Stimulated activated naive B cell treated with anti-CD40 and anti-IgM and Interleukin-4, amounts not matched to agents 10 μg/mL and 1 μg/mL and 100 μg/mL, for 72 hours (primary cell): Measurements from ENCODE around the gene CPD.
"Not testable (repeated sequence)": the region's sequence is repeated elsewhere in the genome, so short reads cannot be mapped to it uniquely, and the experiment has no call there.

Experiments
- ATAC-seq, 2 donors: fragments of 150-1000 bp; cut with Tn5 transposase; replicated peaks; 2 replicates each; pipeline ENCODE4 v1.10.0; 2021; ENCODE audit warnings: moderate library complexity in 1 of 2
- DNase-seq: peaks from one replicate; pipeline ENCODE4 v3.0.0; 2021
- H3K27ac Mint-ChIP-seq: one replicate; pipeline ENCODE4 v1.8.0; 2022; ENCODE audit warnings: mild to moderate bottlenecking, mixed read lengths
- H3K27me3 Mint-ChIP-seq, 2 donors: one replicate each; pipeline ENCODE4 v1.8.0; 2022; ENCODE audit warnings: mixed read lengths in 2 of 2
- H3K36me3 Mint-ChIP-seq, 2 donors: one replicate each; pipeline ENCODE4 v1.8.0; 2022; ENCODE audit warnings: mixed read lengths in 2 of 2, mild to moderate bottlenecking in 1 of 2
- H3K4me1 Mint-ChIP-seq, 2 donors: one replicate each; pipeline ENCODE4 v1.8.0; 2022; ENCODE audit warnings: mixed read lengths in 2 of 2, mild to moderate bottlenecking in 1 of 2
- H3K4me3 Mint-ChIP-seq, 2 donors: one replicate each; pipeline ENCODE4 v1.8.0; 2022; ENCODE audit warnings: mild to moderate bottlenecking in 2 of 2, mixed read lengths in 2 of 2, moderate library complexity in 1 of 2
- H3K9me3 Mint-ChIP-seq, 2 donors: one replicate each; pipeline ENCODE4 v1.8.0; 2022; ENCODE audit warnings: mixed read lengths in 2 of 2, mild to moderate bottlenecking in 1 of 2

Gene CPD

DNA sequence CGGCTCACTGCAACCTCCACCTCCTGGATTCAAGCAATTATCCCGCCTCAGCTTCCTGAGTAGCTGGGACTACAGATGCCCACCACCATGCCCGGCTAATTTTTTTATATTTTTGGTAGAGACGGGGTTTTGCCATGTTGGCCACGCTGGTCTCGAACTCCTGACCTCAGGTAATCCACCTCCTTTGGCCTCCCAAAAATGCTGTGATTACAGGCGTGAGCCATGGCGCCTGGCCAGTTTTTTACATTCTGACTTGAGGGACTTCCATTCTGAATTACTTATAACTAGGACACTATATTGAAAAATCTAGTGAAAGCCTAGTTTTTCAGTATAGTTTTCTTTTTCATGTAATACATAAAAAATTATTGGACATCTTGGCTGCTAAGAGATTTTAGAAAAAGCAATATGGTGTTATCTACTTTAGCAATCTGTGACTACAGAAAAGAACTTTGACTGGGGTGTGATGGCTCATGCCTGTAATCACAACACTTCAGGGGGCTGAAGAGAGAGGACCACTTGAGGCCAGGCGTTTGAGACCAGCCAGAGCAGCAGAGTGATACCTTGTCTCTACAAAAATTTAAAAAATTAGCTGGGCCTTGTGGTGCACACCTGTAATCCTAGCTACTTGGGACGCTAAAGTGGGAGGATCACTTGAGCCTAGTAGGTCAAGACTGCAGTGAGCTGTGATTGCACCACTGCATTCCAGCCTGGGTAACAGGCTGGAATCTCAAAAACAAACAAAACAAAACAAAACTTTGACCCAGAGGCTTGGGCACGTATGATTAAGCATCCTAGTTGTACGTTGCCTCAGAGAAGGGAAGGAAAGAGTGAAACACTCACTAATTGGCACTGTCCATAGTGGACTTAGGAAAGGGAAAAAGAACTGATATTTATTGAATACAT is 71.6 kb downstream of the CPD start:
- DNase-seq (no peak), ATAC-seq (no peak)
- peaks cover 5 to 8% of the 10 kb centered on the region in 2 donors for H3K9me3 Mint-ChIP-seq
- H3K27ac Mint-ChIP-seq, result no peak overlapping the region
- no peak overlapping the region for H3K4me3 Mint-ChIP-seq
- H3K4me1 Mint-ChIP-seq, result peaks cover 0 to 5% of the 10 kb centered on the region in 2 donors
- no peaks in the 10 kb centered on the region for H3K27me3 Mint-ChIP-seq
- H3K36me3 Mint-ChIP-seq, result peaks cover 36 to 54% of the 10 kb centered on the region in 2 donors

DNA sequence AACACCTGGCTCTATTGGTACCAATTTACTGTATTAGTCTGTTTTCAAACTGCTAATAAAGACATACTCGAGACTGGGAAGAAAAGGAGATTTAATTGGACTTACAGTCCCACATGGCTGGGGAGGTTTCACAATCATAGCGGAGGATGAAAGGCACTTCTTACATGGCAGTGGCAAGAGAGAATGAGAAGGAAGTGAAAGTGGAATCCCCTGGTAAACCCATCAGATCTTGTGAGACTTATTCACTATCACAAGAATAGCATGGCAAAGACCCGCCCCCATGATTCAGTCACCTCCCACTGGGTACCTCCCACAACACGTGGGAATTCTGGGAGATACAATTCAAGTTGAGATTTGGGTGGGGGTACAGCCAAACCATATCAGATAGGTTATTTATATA is 75.9 kb downstream of the CPD start:
- no peak for DNase-seq
- H3K27ac Mint-ChIP-seq, result no peak overlapping the region

DNA sequence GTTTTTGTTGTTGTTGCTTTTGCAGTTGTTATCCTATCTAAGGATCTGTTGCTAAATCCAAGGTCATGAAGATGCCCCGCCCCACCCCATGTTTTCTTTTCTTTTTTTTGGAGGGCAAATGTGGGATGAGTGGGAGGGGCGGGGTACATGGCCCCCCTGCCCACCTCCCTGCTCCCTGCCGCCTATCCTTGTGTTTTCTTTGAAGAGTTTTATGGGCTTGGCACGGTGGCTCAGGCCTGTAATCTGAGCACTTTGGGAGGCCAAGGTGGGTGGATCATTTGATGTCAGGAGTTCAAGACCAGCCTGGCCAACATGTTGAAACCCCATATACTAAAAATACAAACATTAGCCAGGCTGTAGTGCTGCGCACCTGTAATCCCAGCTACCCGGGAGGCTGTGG is 79.6 kb downstream of the CPD start:
- Mint-ChIP-seq H3K9me3 (peaks cover 5 to 8% of the 10 kb centered on the region in 2 donors), H3K27me3 (no peaks in the 10 kb centered on the region), H3K4me3 (no peak overlapping the region), H3K36me3 (peaks cover 45 to 61% of the 10 kb centered on the region in 2 donors), H3K4me1 (peaks cover 0 to 17% of the 10 kb centered on the region in 2 donors), H3K27ac (no peak overlapping the region)
- ATAC-seq (no peak), DNase-seq (no peak)

More for the DNA sequence above, 75.9 kb downstream of the CPD start:
- H3K4me3 Mint-ChIP-seq, result no peak overlapping the region
- no peaks in the 10 kb centered on the region for H3K27me3 Mint-ChIP-seq
- peaks cover 43 to 66% of the 10 kb centered on the region in 2 donors for H3K36me3 Mint-ChIP-seq
- peaks cover 5 to 8% of the 10 kb centered on the region in 2 donors for H3K9me3 Mint-ChIP-seq
- ATAC-seq, result no peak
- H3K4me1 Mint-ChIP-seq, result peaks cover 0 to 10% of the 10 kb centered on the region in 2 donors

GRCh38 chr17:30458797-30459413 is 80.2 kb downstream of the CPD start:
- DNase-seq, H3K27me3 Mint-ChIP-seq, H3K9me3 Mint-ChIP-seq, H3K4me3 Mint-ChIP-seq, ATAC-seq, H3K27ac Mint-ChIP-seq: not testable (repeated sequence)
- H3K36me3 Mint-ChIP-seq, result peaks cover 41 to 58% of the 10 kb centered on the region in 2 donors
- H3K4me1 Mint-ChIP-seq, result peaks cover 0 to 17% of the 10 kb centered on the region in 2 donors

GRCh38 chr17:30468465-30468864 is 89.7 kb downstream of the CPD start:
- ATAC-seq (no peak), DNase-seq (no peak)
- no peaks in the 10 kb centered on the region for H3K4me1 Mint-ChIP-seq
- no peak overlapping the region for H3K27ac Mint-ChIP-seq
- H3K9me3 Mint-ChIP-seq, result no peaks in the 10 kb centered on the region
- H3K4me3 Mint-ChIP-seq, result no peak overlapping the region
- peaks cover 0 to 4% of the 10 kb centered on the region in 2 donors for H3K36me3 Mint-ChIP-seq
- H3K27me3 Mint-ChIP-seq, result no peaks in the 10 kb centered on the region

- no peak for ATAC-seq
- Mint-ChIP-seq H3K4me1 (peaks cover 10 to 11% of the 10 kb centered on the region in 2 donors), H3K27me3 (no peaks in the 10 kb centered on the region), H3K27ac (no peak overlapping the region), H3K9me3 (no peaks in the 10 kb centered on the region), H3K36me3 (peaks cover 2 to 3% of the 10 kb centered on the region in 2 donors), H3K4me3 (no peak overlapping the region)
- DNase-seq, result no peak
Measured at GRCh38 chr17:30472238-30472890, 93.6 kb downstream of the CPD start.

- Mint-ChIP-seq H3K4me3 (no peak overlapping the region), H3K27ac (no peak overlapping the region), H3K36me3 (peaks cover 6 to 8% of the 10 kb centered on the region in 2 donors), H3K9me3 (no peaks in the 10 kb centered on the region), H3K4me1 (peaks cover 12 to 17% of the 10 kb centered on the region in 2 donors), H3K27me3 (no peaks in the 10 kb centered on the region)
- no peak for ATAC-seq
- no peak for DNase-seq
Measured at GRCh38 chr17:30475206-30475605, 96.5 kb downstream of the CPD start.

- no peak for DNase-seq
- Mint-ChIP-seq H3K4me1 (peaks cover 12 to 17% of the 10 kb centered on the region in 2 donors), H3K36me3 (peaks cover 6 to 12% of the 10 kb centered on the region in 2 donors)
Measured at GRCh38 chr17:30476726-30477082, 98.0 kb downstream of the CPD start.

DNA sequence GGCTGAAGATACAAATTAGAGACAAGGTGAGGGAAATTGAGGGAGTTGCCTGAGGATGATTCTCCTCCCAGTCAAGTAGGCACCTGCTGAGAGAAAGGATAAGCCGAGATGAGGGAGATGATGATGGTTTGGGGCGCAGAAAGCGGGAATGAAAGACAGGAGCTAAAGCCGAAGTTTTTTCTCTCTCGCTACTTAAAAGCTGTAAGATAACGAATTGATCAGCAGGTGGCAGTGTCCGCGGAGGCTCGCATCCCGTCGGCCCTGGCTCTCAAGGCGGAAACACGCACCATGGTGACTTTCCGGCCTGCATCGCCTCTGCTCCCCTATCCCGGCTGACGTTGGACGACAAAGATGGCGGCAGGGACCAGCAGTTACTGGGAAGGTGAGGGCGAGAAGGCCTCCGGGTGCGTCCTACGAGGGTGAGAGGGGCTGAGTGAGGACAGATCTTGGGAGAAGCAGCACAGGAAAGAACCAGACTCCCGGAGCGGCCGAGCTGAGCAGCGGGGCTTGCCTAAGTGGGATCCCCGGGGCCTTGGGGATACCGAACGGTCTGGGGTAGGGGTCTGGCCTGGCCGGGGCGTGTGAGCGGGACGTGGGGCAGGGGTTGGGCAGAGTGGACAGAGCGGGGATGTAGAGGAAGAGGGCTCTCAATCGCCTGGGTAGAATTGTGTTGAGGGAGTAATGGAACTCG is 98.5 kb downstream of the CPD start, which contains the start of gene GOSR1:
Gene GOSR1 (plus strand): TSS at position 326 of the 691 bp plus-strand sequence. CDS start 26 bp downstream, at position 352.
- peaks cover 6 to 16% of the 10 kb centered on the region in 2 donors for H3K36me3 Mint-ChIP-seq
- H3K4me1 Mint-ChIP-seq, result peaks cover 12 to 17% of the 10 kb centered on the region in 2 donors
- peak within 1 kb of the TSS; percentile 99 for H3K27ac Mint-ChIP-seq
- H3K4me3 Mint-ChIP-seq, result peak within 1 kb of the TSS; percentile 95 to 96
- peak; percentile 99 for ATAC-seq
- no peaks in the 10 kb centered on the region for H3K9me3 Mint-ChIP-seq
- DNase-seq, result peak; percentile 84
- no peaks in the 10 kb centered on the region for H3K27me3 Mint-ChIP-seq

More at GRCh38 chr17:30476726-30477082, 98.0 kb downstream of the CPD start:
- peak overlapping the region; percentile 95 to 96 for H3K4me3 Mint-ChIP-seq
- peak overlapping the region; percentile 99 for H3K27ac Mint-ChIP-seq
- no peaks in the 10 kb centered on the region for H3K27me3 Mint-ChIP-seq
- no peaks in the 10 kb centered on the region for H3K9me3 Mint-ChIP-seq
- ATAC-seq, result peak; percentile 28

GRCh38 chr17:30477774-30478115 is 99.0 kb downstream of the CPD start:
- peaks cover 12 to 18% of the 10 kb centered on the region in 2 donors for H3K4me1 Mint-ChIP-seq
- H3K27me3 Mint-ChIP-seq, result no peaks in the 10 kb centered on the region
- peaks cover 7 to 17% of the 10 kb centered on the region in 2 donors for H3K36me3 Mint-ChIP-seq
- H3K4me3 Mint-ChIP-seq, result peak overlapping the region; percentile 95 to 96
- H3K9me3 Mint-ChIP-seq, result no peaks in the 10 kb centered on the region
- DNase-seq (no peak), ATAC-seq (peak; percentile 53 to 59)
- peak overlapping the region; percentile 99 for H3K27ac Mint-ChIP-seq

DNA sequence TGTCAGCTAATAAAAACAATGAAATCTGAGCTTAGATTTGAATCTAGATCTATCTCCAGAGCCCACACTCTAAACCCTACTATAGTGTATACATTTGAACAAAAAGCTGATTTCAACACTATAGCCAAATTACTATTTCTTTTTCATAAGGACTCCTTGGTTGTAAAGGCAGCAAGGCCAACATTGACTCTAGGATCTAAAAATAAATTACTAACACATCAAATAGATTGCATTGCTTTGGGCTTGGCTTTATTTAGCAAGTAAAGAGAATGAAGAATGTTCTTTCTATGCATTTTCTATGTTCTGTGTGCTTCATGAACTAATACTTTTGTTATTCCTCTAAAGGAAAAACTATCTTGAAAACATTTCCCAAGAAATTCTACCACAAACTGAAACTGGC is 103.8 kb downstream of the CPD start:
- Mint-ChIP-seq H3K36me3 (peaks cover 24 to 39% of the 10 kb centered on the region in 2 donors), H3K9me3 (no peaks in the 10 kb centered on the region), H3K4me3 (no peak overlapping the region), H3K27ac (no peak overlapping the region), H3K4me1 (peaks cover 2 to 15% of the 10 kb centered on the region in 2 donors), H3K27me3 (no peaks in the 10 kb centered on the region)
- ATAC-seq (no peak), DNase-seq (no peak)

DNA sequence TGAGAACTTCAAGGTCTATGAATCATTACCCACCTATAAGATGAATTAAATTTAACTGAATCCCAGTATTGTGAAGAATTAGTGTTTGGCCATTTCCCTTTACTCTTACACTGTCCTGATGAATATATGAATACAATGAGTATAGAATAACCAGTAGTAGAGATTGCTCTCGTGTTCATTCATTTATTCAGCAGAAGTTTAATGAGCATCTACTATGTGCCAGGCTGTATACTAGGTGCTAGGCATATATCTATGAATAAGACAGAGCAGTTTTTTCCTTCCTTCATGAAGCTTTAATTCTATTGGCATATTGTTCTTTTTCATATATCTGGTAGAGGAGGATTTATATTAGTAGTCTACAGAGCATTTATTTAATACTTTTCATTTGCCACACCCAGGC is 104.4 kb downstream of the CPD start:
- Mint-ChIP-seq H3K4me3 (no peak overlapping the region), H3K4me1 (peaks cover 2 to 15% of the 10 kb centered on the region in 2 donors), H3K9me3 (no peaks in the 10 kb centered on the region), H3K27me3 (no peaks in the 10 kb centered on the region), H3K27ac (no peak overlapping the region), H3K36me3 (peaks cover 29 to 36% of the 10 kb centered on the region in 2 donors)
- no peak for ATAC-seq
- DNase-seq, result no peak

- Mint-ChIP-seq H3K27ac (no peak overlapping the region), H3K4me3 (no peak overlapping the region), H3K4me1 (peaks cover 0 to 3% of the 10 kb centered on the region in 2 donors), H3K36me3 (peaks cover 27 to 49% of the 10 kb centered on the region in 2 donors), H3K9me3 (no peaks in the 10 kb centered on the region), H3K27me3 (no peaks in the 10 kb centered on the region)
- ATAC-seq (no peak), DNase-seq (no peak)
Measured at GRCh38 chr17:30493780-30494179, 115.1 kb downstream of the CPD start.

DNA sequence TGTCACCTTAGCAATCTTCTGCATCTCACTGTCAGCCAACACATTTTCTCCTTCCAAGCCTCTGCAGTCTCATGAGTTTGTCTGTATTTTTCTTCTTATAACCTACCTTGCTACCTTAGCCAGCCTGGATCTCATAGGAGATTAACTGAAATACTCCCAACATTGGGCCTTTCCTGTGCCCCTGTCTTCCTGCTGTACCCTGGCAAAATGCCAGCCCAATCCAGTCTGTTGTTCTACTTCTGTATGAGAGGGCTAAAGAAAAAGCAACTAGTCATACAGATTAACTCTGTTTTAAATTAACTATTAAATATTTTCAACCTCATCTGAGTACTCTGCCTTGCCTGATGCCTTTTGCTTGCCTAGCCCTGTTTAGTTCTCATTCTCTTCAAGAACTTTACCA is 116.9 kb downstream of the CPD start:
- peaks cover 0 to 3% of the 10 kb centered on the region in 2 donors for H3K4me1 Mint-ChIP-seq
- no peak for ATAC-seq
- H3K36me3 Mint-ChIP-seq, result peaks cover 33 to 52% of the 10 kb centered on the region in 2 donors
- H3K27ac Mint-ChIP-seq, result peak overlapping the region; percentile 3
- no peak overlapping the region for H3K4me3 Mint-ChIP-seq
- no peaks in the 10 kb centered on the region for H3K27me3 Mint-ChIP-seq
- DNase-seq, result no peak
- no peaks in the 10 kb centered on the region for H3K9me3 Mint-ChIP-seq
